Omental fat pad (tissue), 4 donors: Measurements from ENCODE around the gene ARHGAP24. TPM values are rescaled to one million over a fixed set of nuclear protein-coding genes. Genes with fewer than 3 reads are reported as not detected.

Experiments used
- ATAC-seq: fragments of 150-250 bp; one replicate; pipeline ENCODE4 v1.9.1; 2016; ENCODE audit warnings: mild to moderate bottlenecking, moderate library complexity; ENCODE audit not compliant: low FRiP score
- DNase-seq: peaks from one replicate; pipeline ENCODE4 v3.0.0-alpha.2; 2019; ENCODE audit warnings: low spot score
- CTCF ChIP-seq, 3 donors: fragments of 450-650 bp; IDR thresholded peaks; one replicate each; pipeline ENCODE4 v1.5.1; 2016 to 2017; ENCODE audit warnings: antibody characterized with exemption in 3 of 3, mild to moderate bottlenecking in 3 of 3, moderate library complexity in 2 of 3
- total RNA-seq, 4 donors: library from RNA; depleted of rRNA; stranded (reverse); fragments of >200 nt; gene quantifications; one replicate each; pipeline ENCODE4 v1.1.0, GENCODE V29; 2016

Gene ARHGAP24
- total RNA-seq, 4 donors from 2014 or later = 42.3 to 57.2 (median 52.8) TPM

- no peak for TF ChIP-seq CTCF (IDR thresholded peaks at IDR 0.05)
- no peak for DNase-seq
- ATAC-seq = no peak
Observed at GRCh38 chr4:85966373-85966772, 491.4 kb downstream of the ARHGAP24 start.

- TF ChIP-seq CTCF (IDR thresholded peaks at IDR 0.05) = no peak
- no peak for DNase-seq
- no peak for ATAC-seq
Observed at GRCh38 chr4:85967872-85968271, 492.9 kb downstream of the ARHGAP24 start.

- DNase-seq = no peak
- peak; percentile 66 for ATAC-seq
- TF ChIP-seq CTCF (IDR thresholded peaks at IDR 0.05) = no peak
Observed at GRCh38 chr4:85968945-85969819, 494.2 kb downstream of the ARHGAP24 start.

GRCh38 chr4:85970535-85970934 lies 495.6 kb downstream of the ARHGAP24 start:
- DNase-seq = no peak
- no peak for TF ChIP-seq CTCF (IDR thresholded peaks at IDR 0.05)
- no peak for ATAC-seq

- no peak for ATAC-seq
- no peak for TF ChIP-seq CTCF (IDR thresholded peaks at IDR 0.05)
- DNase-seq = no peak
Observed at GRCh38 chr4:85979276-85979675, 504.3 kb downstream of the ARHGAP24 start.

GRCh38 chr4:85986266-85986665 lies 511.3 kb downstream of the ARHGAP24 start:
- DNase-seq (no peak), ATAC-seq (no peak)
- no peak for TF ChIP-seq CTCF (IDR thresholded peaks at IDR 0.05)

GRCh38 chr4:85993641-85994040 lies 518.7 kb downstream of the ARHGAP24 start:
- TF ChIP-seq CTCF (IDR thresholded peaks at IDR 0.05) = no peak

More at GRCh38 chr4:85993641-85994040, 518.7 kb downstream of the ARHGAP24 start:
- DNase-seq = no peak
- no peak for ATAC-seq
